Measurements from ENCODE around the gene NF2.

GRCh38 chr22:29722587-29722986 lies 119.2 kb downstream of the NF2 start:
- TF ChIP-seq, protein P1, sequence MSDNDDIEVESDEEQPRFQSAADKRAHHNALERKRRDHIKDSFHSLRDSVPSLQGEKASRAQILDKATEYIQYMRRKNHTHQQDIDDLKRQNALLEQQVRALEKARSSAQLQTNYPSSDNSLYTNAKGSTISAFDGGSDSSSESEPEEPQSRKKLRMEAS (CRISPR knock-in tag; IDR thresholded peaks at IDR 0.05), result no peak
- TF ChIP-seq CTCF (IDR thresholded peaks at IDR 0.05), result no peak

All from WTC11 (cell line).